ENCODE measurements around the gene CYP4F12. TPM values are rescaled to one million over a fixed set of nuclear protein-coding genes. Genes with fewer than 3 reads are reported as not detected.

The CYP4F12 gene
- total RNA-seq, 1 experiment from 2014 or later: not detected

DNA sequence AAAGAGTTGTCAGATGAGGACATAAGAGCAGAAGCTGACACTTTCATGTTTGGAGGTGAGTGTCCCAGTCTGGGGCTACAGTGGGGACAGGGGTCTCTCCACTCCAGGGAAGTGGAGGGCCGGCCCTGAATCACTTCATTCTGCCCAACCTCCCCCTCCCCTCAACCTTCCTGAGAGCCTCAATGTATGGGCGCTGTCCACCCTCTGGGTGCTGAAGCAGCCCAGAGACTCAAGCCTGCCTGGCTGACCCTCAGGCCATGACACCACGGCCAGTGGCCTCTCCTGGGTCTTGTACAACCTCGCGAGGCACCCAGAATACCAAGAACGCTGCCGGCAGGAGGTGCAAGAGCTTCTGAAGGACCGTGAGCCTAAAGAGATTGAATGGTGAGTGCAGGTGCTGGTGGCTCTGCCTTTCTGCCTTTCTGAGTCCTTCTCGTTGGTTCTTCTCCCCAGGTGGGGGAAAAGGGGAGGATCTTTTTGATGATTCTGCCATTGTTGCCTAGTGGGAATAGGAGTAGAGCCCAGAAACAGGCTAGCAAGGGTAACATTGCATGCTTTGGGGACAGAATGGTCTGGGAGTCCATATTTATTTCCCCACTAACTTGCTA lies 49.1 kb upstream of the CYP4F12 start:
- Histone ChIP-seq H3K79me1 (ENCODE audit: insufficient read depth, low read depth, low read length, poor library complexity, severe bottlenecking) (no peaks in the 10 kb centered on the region), H3K9ac (ENCODE audit: extremely low read depth, insufficient read length, low read length) (no peak overlapping the region), H3K4me1 (ENCODE audit: insufficient read depth, low read length) (no peaks in the 10 kb centered on the region), H3K27me3 (ENCODE audit: insufficient read depth, low read length) (no peaks in the 10 kb centered on the region), H3K79me2 (ENCODE audit: insufficient read depth, low read length) (no peaks in the 10 kb centered on the region), H4K20me1 (ENCODE audit: control insufficient read depth, insufficient read depth, insufficient read length) (no peaks in the 10 kb centered on the region), H3K56ac (ENCODE audit: insufficient read length, low read depth, low read length) (no peak overlapping the region), H3K18ac (ENCODE audit: insufficient read length, low read depth, low read length) (no peak overlapping the region), H3K14ac (ENCODE audit: insufficient read depth, low read length) (no peak overlapping the region), H3K23me2 (ENCODE audit: insufficient read length, low read depth, low read length, poor library complexity, severe bottlenecking) (no peaks in the 10 kb centered on the region), H2BK5ac (ENCODE audit: insufficient read length, low read length) (no peak overlapping the region), H2BK20ac (ENCODE audit: low read depth, low read length, poor library complexity, severe bottlenecking) (no peak overlapping the region), H4K8ac (replicated peaks; ENCODE audit: insufficient read length, low read depth, low read length) (no peak overlapping the region), H3K4ac (ENCODE audit: low read depth, low read length) (no peak overlapping the region), H3K23ac (ENCODE audit: insufficient read length, low read depth, low read length) (no peak overlapping the region), H3K9me3 (ENCODE audit: control insufficient read depth, low read depth, low read length) (peaks cover 63% of the 10 kb centered on the region), H2BK120ac (ENCODE audit: low read depth, low read length, poor library complexity, severe bottlenecking) (no peak overlapping the region), H3K4me2 (ENCODE audit: insufficient read depth, insufficient read length, low read length) (no peak overlapping the region), H4K5ac (ENCODE audit: insufficient read length, low read depth, low read length) (no peak overlapping the region), H2BK12ac (ENCODE audit: insufficient read length, low read depth, low read length) (no peak overlapping the region), H2BK15ac (ENCODE audit: low read depth, low read length) (no peak overlapping the region), H2AFZ (ENCODE audit: low read length) (no peak overlapping the region), H3T11ph (ENCODE audit: low read length) (no peak overlapping the region), H3K27ac (ENCODE audit: insufficient read length, low read depth, low read length) (no peak overlapping the region), H4K91ac (ENCODE audit: insufficient read length, low read depth, low read length) (no peak overlapping the region), H2AK5ac (ENCODE audit: insufficient read length, low read length) (no peak overlapping the region)
- peaks cover 76 to 88% of the 10 kb centered on the region in 2 experiments for H3K9me3 Mint-ChIP-seq
- H3K27me3 Mint-ChIP-seq (ENCODE audit: low read depth): no peaks in the 10 kb centered on the region; the same call in none of the 2 replicates
- H3K27ac Mint-ChIP-seq: no peak overlapping the region
- H3K4me3 Mint-ChIP-seq: no peak overlapping the region
- no peaks in the 10 kb centered on the region for H3K4me1 Mint-ChIP-seq
- H3K36me3 Mint-ChIP-seq (ENCODE audit: insufficient read depth in 1 of 3, low read depth in 3 of 3): peaks cover 6 to 20% (median 8%) of the 10 kb centered on the region in 3 experiments; a peak in 4 of 7 replicates
- TF ChIP-seq, protein P1, sequence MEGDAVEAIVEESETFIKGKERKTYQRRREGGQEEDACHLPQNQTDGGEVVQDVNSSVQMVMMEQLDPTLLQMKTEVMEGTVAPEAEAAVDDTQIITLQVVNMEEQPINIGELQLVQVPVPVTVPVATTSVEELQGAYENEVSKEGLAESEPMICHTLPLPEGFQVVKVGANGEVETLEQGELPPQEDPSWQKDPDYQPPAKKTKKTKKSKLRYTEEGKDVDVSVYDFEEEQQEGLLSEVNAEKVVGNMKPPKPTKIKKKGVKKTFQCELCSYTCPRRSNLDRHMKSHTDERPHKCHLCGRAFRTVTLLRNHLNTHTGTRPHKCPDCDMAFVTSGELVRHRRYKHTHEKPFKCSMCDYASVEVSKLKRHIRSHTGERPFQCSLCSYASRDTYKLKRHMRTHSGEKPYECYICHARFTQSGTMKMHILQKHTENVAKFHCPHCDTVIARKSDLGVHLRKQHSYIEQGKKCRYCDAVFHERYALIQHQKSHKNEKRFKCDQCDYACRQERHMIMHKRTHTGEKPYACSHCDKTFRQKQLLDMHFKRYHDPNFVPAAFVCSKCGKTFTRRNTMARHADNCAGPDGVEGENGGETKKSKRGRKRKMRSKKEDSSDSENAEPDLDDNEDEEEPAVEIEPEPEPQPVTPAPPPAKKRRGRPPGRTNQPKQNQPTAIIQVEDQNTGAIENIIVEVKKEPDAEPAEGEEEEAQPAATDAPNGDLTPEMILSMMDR (conservative IDR thresholded peaks at IDR 0.05): no peak
- DNase-seq: peak; percentile 33
- WGBS (ENCODE audit: extremely low coverage, insufficient read length, low lambda C conversion rate): no CpG with 5 or more reads among the region's 9 CpGs

All from H9 (cell line).